GM12878 (cell line): ENCODE measurements around the gene S100A2. TPM values are rescaled to one million over a fixed set of nuclear protein-coding genes. Genes with fewer than 3 reads are reported as not detected.

ENCODE experiments used
- ATAC-seq: fragments of 200-7000 bp; cut with Tn5 transposase; 3 replicates; pipeline ENCODE4 v1.9.1; 2020; ENCODE audit warnings: mild to moderate bottlenecking, moderate library complexity
- BruUV-seq: library from RNA; stranded (reverse); fragments of 400-500 nt; replicated peaks from 2 replicates; lab custom pipeline; 2021; lab: Mats Ljungman, UMichigan
- CTCF ChIA-PET: fragments of 300-600 bp; sonication (Branson Sonifier 250); formaldehyde crosslinking; extraction: SDS; loops from one replicate; lab custom pipeline; 2021; ENCODE audit warnings: inconsistent platforms; lab: Yijun Ruan, JAX
- POLR2A ChIA-PET: fragments of 350-600 bp; formaldehyde crosslinking; extraction: SDS; loops from one replicate; lab custom pipeline; 2021; ENCODE audit warnings: inconsistent platforms; lab: Charles Lee
- RAD21 ChIA-PET: fragments of 300-600 bp; sonication (Branson Sonifier 250); formaldehyde crosslinking; loops from one replicate; lab custom pipeline; 2023; ENCODE audit warnings: antibody characterized with exemption; ENCODE audit not compliant: unreplicated experiment; lab: Charles Lee
- SMC1A ChIA-PET: fragments of 300-600 bp; sonication (Branson Sonifier 250); formaldehyde crosslinking; loops from one replicate; lab custom pipeline; 2023; ENCODE audit not compliant: unreplicated experiment, uncharacterized antibody; lab: Charles Lee
- DNase-seq: peaks from one replicate; pipeline ENCODE4 v3.0.0-alpha.2; 2011; ENCODE audit warnings: low read depth, low spot score
- FAIRE-seq: peaks from 3 replicates; lab custom pipeline; 2011; peaks lifted over from hg19 to GRCh38; lab: Jason Lieb, UNC
- H2AFZ ChIP-seq: 2 replicates; pipeline ENCODE4 v1.6.0; 2011; ENCODE audit warnings: low read depth, low read length, control low read depth; ENCODE audit not compliant: control insufficient read depth
- H3K27ac ChIP-seq: 2 replicates; pipeline ENCODE4 v1.5.1; 2011; ENCODE audit warnings: control low read depth; ENCODE audit not compliant: control insufficient read depth, insufficient read depth
- H3K27me3 ChIP-seq, 2 experiments: replicated peaks in 1 of 2; 2 replicates each; pipeline versions ENCODE4 v1.6.0 to v1.6.1; 2011; ENCODE audit warnings: low read length in 1 of 2; ENCODE audit not compliant: control insufficient read depth in 2 of 2, insufficient read depth in 2 of 2
- H3K36me3 ChIP-seq, 2 experiments: 2 replicates each; pipeline ENCODE4 v1.5.1; 2011; ENCODE audit warnings: low read length in 1 of 2; ENCODE audit not compliant: control insufficient read depth in 2 of 2, insufficient read depth in 2 of 2
- H3K4me1 ChIP-seq: 2 replicates; pipeline ENCODE4 v1.6.1; 2011; ENCODE audit warnings: mild to moderate bottlenecking, low read length, moderate library complexity, mixed read lengths; ENCODE audit not compliant: control insufficient read depth, insufficient read depth
- H3K4me2 ChIP-seq: 2 replicates; pipeline ENCODE4 v1.6.0; 2011; ENCODE audit warnings: control low read depth; ENCODE audit not compliant: control insufficient read depth, insufficient read depth
- H3K4me3 ChIP-seq: fragments of 200-600 bp; sonication (generic); 2 replicates; pipeline ENCODE4 v1.5.1; 2016
- H3K79me2 ChIP-seq: 2 replicates; pipeline ENCODE4 v1.6.0; 2011; ENCODE audit warnings: low read length; ENCODE audit not compliant: control insufficient read depth, insufficient read depth
- H3K9ac ChIP-seq: 2 replicates; pipeline ENCODE4 v1.8.0; 2011; ENCODE audit warnings: low read length, control low read depth, mixed read lengths; ENCODE audit not compliant: control insufficient read depth, insufficient read depth
- H3K9me3 ChIP-seq: replicated peaks from 3 replicates; pipeline ENCODE4 v1.5.1; 2011; ENCODE audit warnings: mild to moderate bottlenecking, low read length; ENCODE audit not compliant: control insufficient read depth, insufficient read depth
- H4K20me1 ChIP-seq: 2 replicates; pipeline ENCODE4 v1.6.0; 2011; ENCODE audit not compliant: control insufficient read depth, insufficient read depth
- CEBPB ChIP-seq, 2 experiments: fragments of 150-350 bp in 1 of 2; IDR thresholded peaks; 2 replicates each; pipeline ENCODE4 v1.6.1; 2012 to 2014; ENCODE audit warnings: low read depth in 2 of 2, low read length in 2 of 2, borderline replicate concordance in 1 of 2, inconsistent platforms in 1 of 2
- CHD2 ChIP-seq: IDR thresholded peaks from 2 replicates; pipeline ENCODE4 v1.6.1; 2011; ENCODE audit warnings: low read depth, low read length, improper control_type of control experiment, borderline replicate concordance
- FOS ChIP-seq: IDR thresholded peaks from 3 replicates; pipeline ENCODE4 v1.6.1; 2011; ENCODE audit warnings: borderline replicate concordance; ENCODE audit not compliant: insufficient read length; ENCODE audit errors: extremely low read depth
- ZNF592 ChIP-seq: fragments of 450-650 bp; IDR thresholded peaks from 2 replicates; pipeline ENCODE4 v1.6.1; 2017; ENCODE audit warnings: mild to moderate bottlenecking, moderate library complexity
- WGBS: methylation state at CpG from one replicate; pipeline ENCODE4 v1.1.6; 2016; ENCODE audit warnings: low lambda C conversion rate; ENCODE audit not compliant: insufficient replicate concordance, insufficient coverage; ENCODE audit errors: missing lambda C conversion rate; 5-methylcytosine and 5-hydroxymethylcytosine counted together
- in situ Hi-C: fragments of 300-500 bp; cut with MboI; formaldehyde crosslinking; loops from 9 replicates; pipeline ENCODE4 v1.14.3; 2018; ENCODE audit warnings: mixed read lengths
- intact Hi-C: fragments of 100-400 bp; cut with micrococcal nuclease; formaldehyde crosslinking; loops from one replicate; pipeline ENCODE4 v1.14.2; 2022; ENCODE audit not compliant: unreplicated experiment
- polyA plus RNA-seq, 11 experiments: library from polyadenylated mRNA; depleted of rRNA in 4 of 11; unstranded in 6 of 11; stranded (reverse) in 5 of 11; fragments of >200 nt; fragmentation: Nextera tagmentation in 4 of 11; fragmentation: Illumina TruSeq in 1 of 11; extraction: Ambion mirVana in 4 of 11; extraction: Trizol in 1 of 11; gene quantifications; 1 replicate in 1 of 11; 2 replicates in 10 of 11; pipeline versions ENCODE4 v1.2.1 to v1.2.3, GENCODE V29; 2011 to 2016; ENCODE audit warnings: inconsistent platforms in 2 of 11, missing spikeins in 2 of 11, low read depth in 1 of 11
- total RNA-seq, 4 experiments: library from RNA; depleted of rRNA in 3 of 4; stranded (reverse); fragments of >200 nt in 3 of 4; fragmentation: Illumina TruSeq in 1 of 4; extraction: Trizol in 1 of 4; gene quantifications; 2 replicates each; pipeline versions ENCODE4 v1.2.1 to v1.2.3, GENCODE V29; 2013 to 2021

S100A2 gene
- total and polyA plus RNA-seq, 10 of the 15 experiments (the other 5 are each of a cell fraction or from before 2014, with no cell fraction given), result 0.11 to 1.5 (median 0.59) TPM; not detected in 2

- ChIA-PET POLR2A (interaction anchor here (0.9 to 1.8 kb wide), 3 partner anchors 28 to 35 kb away, joined by 3 to 8 read pairs (median 5); partner anchors contain the start of gene S100A6), CTCF (interaction anchor here (0.6 to 7.5 kb wide), 33 partner anchors 11 to 590 kb away, joined by 3 to 216 read pairs (median 5); partner anchors contain the start of genes PGLYRP4, RAB13, S100A1 and S100A14), SMC1A (interaction anchor here (0.6 to 4.0 kb wide), 16 partner anchors 9 to 435 kb away, joined by 3 to 72 read pairs (median 4); partner anchors contain the start of genes S100A3, S100A4 and S100A6), RAD21 (interaction anchor here (0.9 to 4.3 kb wide), 9 partner anchors 23 to 213 kb away, joined by 3 to 74 read pairs (median 5); partner anchors contain the start of genes S100A1, S100A13 and S100A6)
- FAIRE-seq, result no peak
- Histone ChIP-seq H2AFZ (no peak overlapping the region), H3K4me2 (no peak overlapping the region), H3K27ac (no peak overlapping the region), H3K79me2 (no peaks in the 10 kb centered on the region), H3K27me3 (no peaks in the 10 kb centered on the region), H3K36me3 (no peaks in the 10 kb centered on the region), H3K9ac (no peak overlapping the region), H4K20me1 (no peaks in the 10 kb centered on the region), H3K9me3 (no peaks in the 10 kb centered on the region), H3K4me1 (peaks cover 19% of the 10 kb centered on the region), H3K4me3 (no peak overlapping the region)
- no TSS peak for BruUV-seq
- in situ Hi-C loops, result no loop called here
- no peak for ATAC-seq
- WGBS, result 65% methylated on average over 22 of the region's 22 CpGs
- intact Hi-C loops, result loop anchor here (1.0 to 5.0 kb wide), 4 partner anchors 35 to 215 kb away; no protein-coding TSS in a partner anchor
- DNase-seq, result no peak
- TF ChIP-seq CEBPB (IDR thresholded peaks at IDR 0.05; ENCODE audit: borderline replicate concordance in 1 of 2, low read depth in 2 of 2, low read length in 2 of 2) (no peak), ZNF592 (no peak), CHD2 (no peak), FOS (no peak)
Observed at GRCh38 chr1:153567621-153568366, 2.1 kb upstream of the S100A2 start.
